HEK293T (cell line): ENCODE data around the gene DNAJB2.

Experiments
- CTCF ChIA-PET: fragments of 350-600 bp; formaldehyde crosslinking; extraction: SDS; loops from one replicate; lab custom pipeline; 2021; ENCODE audit warnings: antibody characterized with exemption, inconsistent platforms; lab: Yijun Ruan, JAX
- POLR2A ChIA-PET: fragments of 350-600 bp; formaldehyde crosslinking; extraction: SDS; loops from one replicate; lab custom pipeline; 2020; ENCODE audit warnings: antibody characterized with exemption, inconsistent platforms; lab: Yijun Ruan, JAX
- DNase-seq: peaks from one replicate; pipeline ENCODE4 v3.0.0; 2012; ENCODE audit warnings: mixed read lengths; ENCODE audit errors: extremely low spot score
- ARNT ChIP-seq: fragments of 450-650 bp; IDR thresholded peaks from 2 replicates; pipeline ENCODE4 v1.6.1; 2017; ENCODE audit warnings: mild to moderate bottlenecking
- BHLHE40 ChIP-seq: fragments of 450-650 bp; IDR thresholded peaks from 2 replicates; pipeline ENCODE4 v1.6.1; 2016; ENCODE audit warnings: mild to moderate bottlenecking, moderate library complexity, borderline replicate concordance
- CTBP1 ChIP-seq: fragments of 450-650 bp; IDR thresholded peaks from 2 replicates; pipeline ENCODE4 v1.6.1; 2016; ENCODE audit warnings: borderline replicate concordance
- ELF4 ChIP-seq: fragments of 450-650 bp; IDR thresholded peaks from 2 replicates; pipeline ENCODE4 v1.6.1; 2017; ENCODE audit warnings: antibody characterized with exemption
- FOXA1 ChIP-seq: fragments of 450-650 bp; IDR thresholded peaks from 2 replicates; pipeline ENCODE4 v1.6.1; 2016; ENCODE audit warnings: mild to moderate bottlenecking
- FOXK2 ChIP-seq: fragments of 450-650 bp; IDR thresholded peaks from 2 replicates; pipeline ENCODE4 v1.6.1; 2016; ENCODE audit warnings: mild to moderate bottlenecking
- FOXM1 ChIP-seq: fragments of 450-650 bp; IDR thresholded peaks from 2 replicates; pipeline ENCODE4 v1.6.1; 2017; ENCODE audit warnings: mild to moderate bottlenecking, borderline replicate concordance
- HDGF ChIP-seq: fragments of 450-650 bp; IDR thresholded peaks from 2 replicates; pipeline ENCODE4 v1.6.1; 2017; ENCODE audit warnings: antibody characterized with exemption, borderline replicate concordance
- L3MBTL2 ChIP-seq: fragments of 450-650 bp; conservative IDR thresholded peaks from 2 replicates; pipeline ENCODE4 v1.6.1; 2016; ENCODE audit warnings: mild to moderate bottlenecking
- LEF1 ChIP-seq: fragments of 450-650 bp; IDR thresholded peaks from 2 replicates; pipeline ENCODE4 v1.6.1; 2017; ENCODE audit warnings: mild to moderate bottlenecking, borderline replicate concordance
- NFRKB ChIP-seq: fragments of 450-650 bp; IDR thresholded peaks from 2 replicates; pipeline ENCODE4 v1.6.1; 2016; ENCODE audit warnings: mild to moderate bottlenecking, moderate library complexity
- SP1 ChIP-seq: fragments of 450-650 bp; IDR thresholded peaks from 2 replicates; pipeline ENCODE4 v1.6.1; 2017
- SUZ12 ChIP-seq: fragments of 450-650 bp; IDR thresholded peaks from 2 replicates; pipeline ENCODE4 v1.6.1; 2016; ENCODE audit warnings: mild to moderate bottlenecking
- TARDBP ChIP-seq: fragments of 450-650 bp; IDR thresholded peaks from 2 replicates; pipeline ENCODE4 v1.6.1; 2016
- ZNF384 ChIP-seq: fragments of 450-650 bp; IDR thresholded peaks from 2 replicates; pipeline ENCODE4 v1.6.1; 2016
- TF ChIP-seq, protein P1 (sequence below): fragments of 450-650 bp; IDR thresholded peaks from 2 replicates; pipeline ENCODE4 v1.6.1; 2016

DNAJB2 gene

DNA sequence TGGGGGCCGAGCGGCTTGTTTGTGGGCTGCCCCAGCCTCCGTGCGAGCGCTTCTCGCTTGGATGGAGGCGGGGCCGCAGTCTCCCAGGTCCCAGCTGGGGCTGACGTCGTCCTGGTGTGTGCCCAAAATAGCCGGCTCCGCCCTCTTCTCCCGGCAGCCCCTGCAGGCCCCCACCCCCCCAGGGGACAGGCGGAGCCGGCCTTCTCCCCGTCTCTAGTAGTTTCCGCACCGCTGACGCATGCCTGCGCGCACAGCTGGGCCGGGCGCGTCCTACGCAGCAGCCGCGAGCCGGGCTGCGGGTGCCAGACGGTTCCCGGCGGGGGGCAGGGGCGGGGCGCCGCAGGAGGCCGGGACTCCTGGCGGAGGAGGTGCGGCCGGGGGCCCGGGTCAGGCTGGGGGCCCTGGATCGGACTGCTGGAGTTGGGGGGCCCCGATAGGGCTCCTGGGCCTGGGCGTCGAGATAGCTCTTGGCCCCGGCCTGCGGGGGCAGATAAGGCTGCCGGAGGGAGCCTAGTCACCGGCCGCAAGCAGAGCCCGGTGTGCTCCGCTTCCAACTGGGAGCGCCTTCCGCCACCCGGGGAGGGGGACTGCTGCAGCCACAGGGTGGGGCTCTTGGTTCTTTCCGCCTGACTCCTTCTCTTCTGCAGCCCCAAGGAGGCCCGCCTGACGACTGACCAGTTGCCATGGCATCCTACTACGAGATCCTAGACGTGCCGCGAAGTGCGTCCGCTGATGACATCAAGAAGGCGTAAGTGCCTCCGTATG, at the start of gene DNAJB2:
TSS of gene DNAJB2 (plus strand) at position 216 of the 765 bp plus-strand sequence. CDS start at position 684, 468 bp downstream.
- peak; percentile 98 for DNase-seq
- ChIA-PET POLR2A (interaction anchor here (0.6 to 2.7 kb wide), 9 partner anchors 10 to 72 kb away, joined by 3 to 22 read pairs (median 5); partner anchors contain the start of genes GLB1L and STK16), CTCF (interaction anchor here (1.4 to 5.2 kb wide), 3 partner anchors 15 to 109 kb away, joined by 5 to 36 read pairs (median 5); no protein-coding TSS in a partner anchor)
- TF ChIP-seq, protein P1, sequence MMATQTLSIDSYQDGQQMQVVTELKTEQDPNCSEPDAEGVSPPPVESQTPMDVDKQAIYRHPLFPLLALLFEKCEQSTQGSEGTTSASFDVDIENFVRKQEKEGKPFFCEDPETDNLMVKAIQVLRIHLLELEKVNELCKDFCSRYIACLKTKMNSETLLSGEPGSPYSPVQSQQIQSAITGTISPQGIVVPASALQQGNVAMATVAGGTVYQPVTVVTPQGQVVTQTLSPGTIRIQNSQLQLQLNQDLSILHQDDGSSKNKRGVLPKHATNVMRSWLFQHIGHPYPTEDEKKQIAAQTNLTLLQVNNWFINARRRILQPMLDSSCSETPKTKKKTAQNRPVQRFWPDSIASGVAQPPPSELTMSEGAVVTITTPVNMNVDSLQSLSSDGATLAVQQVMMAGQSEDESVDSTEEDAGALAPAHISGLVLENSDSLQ, result no peak; the same call in 1 of the 2 replicates
- TF ChIP-seq FOXM1, result peak; percentile 13; the same call in 1 of the 2 replicates

DNA sequence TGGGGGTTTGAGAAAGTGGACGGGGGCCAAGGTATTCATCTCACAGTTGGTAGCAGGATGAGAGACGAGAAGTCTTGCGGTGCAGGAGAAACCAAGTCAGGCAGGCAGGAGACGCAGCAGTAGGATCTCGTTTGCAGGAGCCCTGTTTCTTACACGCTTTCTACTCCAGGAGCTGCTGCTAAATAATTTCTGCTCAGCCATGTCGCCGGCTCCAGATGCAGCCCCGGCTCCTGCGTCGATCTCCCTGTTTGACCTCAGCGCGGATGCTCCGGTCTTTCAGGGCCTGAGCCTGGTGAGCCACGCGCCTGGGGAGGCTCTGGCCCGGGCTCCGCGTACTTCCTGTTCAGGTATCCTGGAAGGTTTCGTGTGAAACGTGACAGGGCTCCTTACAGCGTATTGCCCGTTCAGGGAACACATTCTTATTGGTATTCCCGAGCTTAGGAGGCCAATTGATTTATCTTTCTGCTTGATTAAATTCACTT, 49.1 kb upstream of the DNAJB2 start:
- CTCF ChIA-PET, result interaction anchor here (0.7 to 1.5 kb wide), 2 partner anchors 65 to 236 kb away, joined by 3 to 4 read pairs; no protein-coding TSS in a partner anchor
- peak; percentile 47 for DNase-seq
- POLR2A ChIA-PET, result interaction anchor here (0.7 to 2.7 kb wide), 8 partner anchors 8 to 54 kb away, joined by 3 to 27 read pairs (median 6); partner anchors contain the start of genes ABCB6, CNPPD1, GLB1L and STK16
- TF ChIP-seq L3MBTL2 (peak; percentile 46), FOXM1 (no peak), FOXA1 (no peak), HDGF (no peak)

DNA sequence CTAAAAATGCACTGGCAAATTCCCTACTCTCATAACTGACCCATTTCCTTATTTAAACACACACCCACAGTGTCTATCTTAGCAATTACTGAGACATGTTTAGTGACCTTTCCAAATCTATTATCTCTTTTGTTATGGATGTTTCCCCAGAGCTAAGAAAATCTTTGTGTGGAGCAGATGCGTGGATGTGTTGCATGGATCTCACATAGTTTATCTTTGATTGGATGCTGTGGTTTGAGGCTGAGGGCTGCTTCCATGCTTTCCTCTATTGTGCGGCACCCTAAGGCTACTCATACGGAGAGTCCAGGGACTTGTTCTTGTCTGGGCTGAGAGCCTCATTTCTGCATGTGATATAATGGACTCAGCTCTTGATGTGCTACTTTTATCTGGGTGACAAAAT, 44.8 kb upstream of the DNAJB2 start:
- CTCF ChIA-PET, result no interaction called here
- TF ChIP-seq ELF4, result no peak
- no peak for TF ChIP-seq CTBP1
- TF ChIP-seq FOXA1, result no peak
- no peak for TF ChIP-seq TARDBP
- TF ChIP-seq SUZ12, result no peak
- no peak for TF ChIP-seq FOXM1
- TF ChIP-seq NFRKB, result no peak
- no peak for TF ChIP-seq FOXK2
- no peak for TF ChIP-seq ZNF384
- no peak for TF ChIP-seq SP1
- no peak for TF ChIP-seq L3MBTL2
- TF ChIP-seq LEF1, result no peak
- no peak for TF ChIP-seq ARNT
- TF ChIP-seq BHLHE40, result no peak
- TF ChIP-seq, protein P1, result no peak
- POLR2A ChIA-PET, result interaction anchor here (1.6 kb wide), 1 partner anchor 10 kb away, joined by 5 read pairs; the partner anchor contains the start of genes GLB1L and STK16
- DNase-seq, result no peak

DNA sequence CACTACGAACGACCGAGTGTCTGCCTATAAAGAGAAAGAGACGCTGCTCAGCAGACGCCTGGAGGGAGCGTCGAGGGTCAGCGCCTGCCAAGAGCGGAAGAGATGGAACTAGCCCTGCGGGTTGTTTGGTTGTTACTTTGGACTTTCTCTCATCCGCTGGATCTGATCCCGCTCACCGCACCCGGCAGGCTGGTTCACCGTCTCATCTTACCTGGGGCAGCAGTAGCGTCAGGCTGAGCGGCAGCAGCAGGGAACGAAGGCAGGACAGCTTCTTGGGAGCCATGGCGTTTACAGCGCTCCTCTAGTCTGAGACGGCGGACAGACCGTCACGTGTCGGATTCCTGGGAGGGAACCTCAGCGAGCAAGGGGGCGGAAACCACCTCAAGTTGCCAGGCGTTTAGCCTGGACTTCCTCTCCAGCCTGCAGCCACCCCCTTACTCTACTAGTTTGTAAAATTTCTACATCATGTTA, 35.8 kb upstream of the DNAJB2 start:
- ChIA-PET CTCF (interaction anchor here (1.2 kb wide), 1 partner anchor 34 kb away, joined by 3 read pairs; no protein-coding TSS in a partner anchor), POLR2A (no interaction called here)
- TF ChIP-seq SP1, result no peak
- TF ChIP-seq CTBP1, result no peak
- no peak for TF ChIP-seq BHLHE40
- TF ChIP-seq TARDBP, result no peak
- TF ChIP-seq FOXM1, result no peak
- TF ChIP-seq FOXA1, result no peak
- TF ChIP-seq L3MBTL2, result no peak
- TF ChIP-seq, protein P1, result no peak
- TF ChIP-seq NFRKB, result no peak
- no peak for TF ChIP-seq SUZ12
- TF ChIP-seq HDGF, result no peak
- no peak for TF ChIP-seq ZNF384
- no peak for TF ChIP-seq FOXK2
- DNase-seq, result no peak

DNA sequence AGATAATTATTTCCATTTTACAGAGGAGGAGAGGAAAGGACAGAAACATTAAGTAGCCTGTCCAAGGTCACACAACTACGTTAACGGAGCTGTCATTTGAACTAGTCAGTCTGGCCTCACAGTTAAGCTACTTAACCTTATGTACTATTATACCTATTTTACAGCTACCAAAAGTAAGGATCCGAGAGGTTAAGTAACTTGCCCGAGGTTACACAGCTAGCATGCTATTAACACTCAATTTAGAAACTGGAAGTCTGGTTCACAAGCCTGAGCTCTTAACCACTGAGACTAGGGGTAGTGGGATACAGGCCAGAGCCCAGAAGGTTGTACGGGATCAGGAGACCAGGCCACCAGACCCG, 34.4 kb upstream of the DNAJB2 start:
- POLR2A ChIA-PET, result interaction anchor here (0.7 to 2.9 kb wide), 22 partner anchors 10 to 335 kb away, joined by 3 to 28 read pairs (median 8); partner anchors contain the start of genes ABCB6, ANKZF1, ATG9A and CNPPD1
- DNase-seq, result no peak
- CTCF ChIA-PET, result interaction anchor here (0.8 to 1.9 kb wide), 4 partner anchors 10 to 192 kb away, joined by 3 to 7 read pairs (median 5); no protein-coding TSS in a partner anchor
- TF ChIP-seq L3MBTL2, result no peak
- TF ChIP-seq SP1, result no peak
- no peak for TF ChIP-seq ARNT
- no peak for TF ChIP-seq BHLHE40
